HG03039 (cell line): ENCODE measurements around the gene LRRC28.
A peak's percentile ranks its signal among the peaks of the same experiment; 100 is the strongest.

Experiments
- ATAC-seq: cut with Tn5 transposase; IDR thresholded peaks from one replicate; pipeline ENCODE4 v1.9.1; 2021; ENCODE audit warnings: mild to moderate bottlenecking, moderate library complexity; ENCODE audit not compliant: unreplicated experiment

Gene LRRC28

DNA sequence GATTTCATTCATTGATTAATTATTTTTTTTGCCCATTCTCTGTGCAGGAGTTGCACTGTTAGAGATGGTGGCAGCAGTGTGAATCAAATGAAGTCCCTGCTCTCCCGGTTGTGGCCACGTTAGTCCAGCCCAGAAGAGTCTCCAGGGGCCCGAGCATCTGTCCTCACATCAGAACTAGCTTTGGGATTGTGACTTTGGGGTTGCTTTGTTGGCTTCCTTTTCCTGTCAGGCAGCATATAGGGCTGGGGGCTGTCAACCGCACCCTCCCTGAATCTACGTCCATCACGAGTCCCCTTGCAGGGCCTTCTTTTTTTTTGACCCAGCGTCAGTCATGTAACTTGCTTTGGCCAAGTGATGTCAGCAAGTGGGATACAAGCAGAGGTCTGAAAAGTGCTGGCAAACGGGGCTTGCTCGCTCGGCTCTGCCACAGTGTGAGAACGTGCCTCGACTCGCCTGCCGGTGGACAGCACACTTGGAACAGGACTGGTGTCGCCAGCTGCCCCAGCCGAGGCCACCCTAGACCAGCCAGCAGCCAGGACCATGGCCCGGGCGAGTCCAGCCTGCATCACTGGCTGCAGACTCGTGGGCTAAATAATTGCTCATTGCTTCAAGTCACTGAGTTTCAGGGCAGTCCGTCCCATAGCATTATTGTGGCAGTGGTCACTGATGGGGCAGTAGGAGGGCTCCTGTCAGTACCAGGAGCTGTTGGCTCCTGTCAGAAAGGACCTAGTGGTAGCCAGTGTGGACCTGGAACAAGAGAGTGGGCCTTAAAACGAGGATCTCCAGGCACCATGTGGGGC, 162.9 kb downstream of the LRRC28 start:
- ATAC-seq, result no peak

DNA sequence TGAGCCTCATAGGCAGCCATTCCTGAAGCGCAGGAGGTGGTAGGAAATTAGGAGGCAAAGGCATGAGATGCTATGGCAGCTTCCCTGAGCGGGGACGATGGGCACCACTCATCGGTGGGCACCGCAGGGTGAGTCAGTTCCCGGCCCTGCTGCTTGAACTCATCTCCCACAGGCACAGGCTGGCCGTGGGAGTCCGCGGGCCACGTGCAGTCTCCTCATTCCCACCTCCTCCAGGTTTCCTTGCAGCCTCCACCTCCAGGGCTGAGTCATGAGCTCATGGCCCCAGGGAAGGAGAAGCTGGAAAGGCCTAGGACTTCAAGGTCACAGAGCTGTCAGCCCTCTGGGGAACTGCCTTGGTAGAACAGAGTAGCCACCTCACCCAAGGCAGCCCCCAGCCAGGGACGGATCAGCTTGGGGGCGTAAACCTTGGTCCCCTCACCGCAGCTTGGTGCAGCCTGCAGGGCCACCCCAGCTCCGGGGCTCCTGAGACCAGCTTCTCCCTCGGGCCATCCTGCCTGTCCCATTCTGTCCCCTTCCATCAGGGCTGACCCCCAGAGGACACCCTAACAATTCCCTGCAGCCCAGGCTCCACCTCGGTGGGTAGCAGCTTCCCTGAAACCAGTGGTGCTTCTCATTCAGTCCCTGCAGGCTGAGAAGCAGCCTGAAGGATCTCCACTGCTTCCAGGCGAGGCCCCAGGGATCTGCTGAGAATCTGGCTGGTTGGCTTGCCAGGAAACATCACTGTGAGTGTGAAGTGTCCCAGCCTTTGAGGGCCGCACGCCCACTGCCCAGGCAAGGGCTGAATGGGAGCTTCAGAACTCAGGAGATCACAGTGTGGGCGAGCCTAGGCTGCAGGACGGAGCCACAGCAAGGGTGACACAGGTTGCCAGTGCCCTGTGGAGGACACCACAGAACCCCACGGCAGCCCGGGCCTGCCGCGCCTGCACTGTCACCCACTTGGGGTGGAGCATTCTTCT, 163.8 kb downstream of the LRRC28 start:
- no peak for ATAC-seq

DNA sequence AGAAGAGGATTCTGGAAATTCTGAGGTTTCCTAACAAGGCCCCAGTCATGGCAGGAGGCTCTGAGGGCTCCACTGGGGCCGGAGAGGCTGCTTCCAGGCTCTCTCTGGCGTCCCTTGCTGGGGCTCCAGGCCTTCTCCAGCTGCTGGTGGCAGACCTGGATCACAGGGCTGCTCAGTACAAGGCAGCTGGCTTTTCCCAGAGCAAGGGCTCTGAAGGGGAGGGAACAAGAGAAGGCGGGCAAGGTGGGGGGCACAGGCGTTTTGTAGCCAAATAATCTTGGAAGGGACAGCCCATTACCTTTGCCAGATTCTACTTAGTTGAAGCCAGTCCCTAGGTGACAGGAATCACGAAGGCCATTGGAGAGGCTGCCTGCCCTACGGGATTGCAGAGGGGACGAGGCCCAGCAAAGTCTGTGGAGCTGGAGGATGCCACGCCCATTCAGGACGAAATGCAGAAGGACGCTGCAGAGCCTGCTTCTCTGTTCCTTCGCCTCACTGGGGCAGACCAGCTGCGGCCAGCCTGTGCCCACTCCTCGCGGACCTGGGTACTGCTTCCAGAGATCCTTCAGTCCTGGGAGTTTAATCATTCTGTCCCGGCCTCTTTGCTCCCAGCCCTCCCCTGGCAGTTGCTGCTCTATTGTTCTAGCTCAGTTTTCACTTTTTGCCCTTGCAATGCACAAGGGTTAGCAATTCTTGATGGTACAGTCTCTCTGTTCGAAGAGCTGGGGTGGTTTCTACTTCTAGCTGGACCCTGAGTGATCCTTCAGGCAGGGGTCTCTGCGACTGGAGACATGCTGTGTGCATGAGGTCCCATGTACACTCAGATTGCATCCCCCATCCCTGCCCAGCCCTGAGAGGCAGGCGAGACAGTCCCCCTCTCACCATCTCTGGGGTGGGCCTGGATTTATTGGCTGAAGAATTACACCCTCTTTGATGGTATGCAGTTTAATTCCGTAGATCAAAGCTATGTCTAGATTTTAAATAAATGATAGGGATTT, 165.2 kb downstream of the LRRC28 start:
- no peak for ATAC-seq

DNA sequence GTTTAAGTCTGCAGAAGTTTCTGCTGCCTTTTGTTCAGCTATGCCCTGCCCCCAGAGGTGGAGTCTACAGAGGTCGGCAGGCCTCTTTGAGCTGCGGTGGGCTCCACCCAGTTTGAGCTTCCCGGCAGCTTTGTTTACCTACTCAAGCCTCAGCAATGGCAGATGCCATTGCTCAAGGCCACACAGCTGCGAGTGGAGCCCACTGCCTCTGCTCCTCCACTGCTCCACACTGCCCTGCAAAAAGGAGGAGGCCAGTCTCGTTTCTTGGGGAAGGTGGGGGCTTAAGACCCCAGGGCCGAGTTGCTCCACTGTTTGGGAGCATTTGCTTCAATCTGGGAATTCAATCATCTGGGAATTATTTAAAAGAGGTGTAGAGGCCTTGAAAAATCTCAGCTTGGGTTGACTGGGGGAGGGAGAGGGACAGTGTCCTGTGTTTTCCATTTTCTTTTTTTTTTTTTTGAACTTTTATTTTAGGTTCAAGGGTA, 169.9 kb downstream of the LRRC28 start:
- no peak for ATAC-seq

DNA sequence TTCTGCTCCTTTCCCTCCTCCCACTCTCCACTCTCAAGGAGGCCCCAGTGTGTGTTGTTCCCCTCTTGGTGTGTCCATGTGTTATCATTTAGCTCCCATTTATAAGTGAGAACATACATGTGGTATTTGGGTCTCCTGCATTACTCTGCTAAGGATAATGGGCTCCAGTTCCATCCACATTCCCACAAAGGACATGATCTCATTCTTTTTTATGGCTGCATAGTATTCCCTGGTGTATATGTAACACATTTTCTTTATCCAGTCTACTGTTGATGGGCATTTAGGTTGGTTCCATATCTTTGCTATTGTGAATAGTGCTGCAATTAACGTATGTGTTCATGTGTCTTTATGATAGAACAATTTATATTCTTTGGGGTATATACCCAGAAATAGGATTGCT, 170.5 kb downstream of the LRRC28 start:
- no peak for ATAC-seq

DNA sequence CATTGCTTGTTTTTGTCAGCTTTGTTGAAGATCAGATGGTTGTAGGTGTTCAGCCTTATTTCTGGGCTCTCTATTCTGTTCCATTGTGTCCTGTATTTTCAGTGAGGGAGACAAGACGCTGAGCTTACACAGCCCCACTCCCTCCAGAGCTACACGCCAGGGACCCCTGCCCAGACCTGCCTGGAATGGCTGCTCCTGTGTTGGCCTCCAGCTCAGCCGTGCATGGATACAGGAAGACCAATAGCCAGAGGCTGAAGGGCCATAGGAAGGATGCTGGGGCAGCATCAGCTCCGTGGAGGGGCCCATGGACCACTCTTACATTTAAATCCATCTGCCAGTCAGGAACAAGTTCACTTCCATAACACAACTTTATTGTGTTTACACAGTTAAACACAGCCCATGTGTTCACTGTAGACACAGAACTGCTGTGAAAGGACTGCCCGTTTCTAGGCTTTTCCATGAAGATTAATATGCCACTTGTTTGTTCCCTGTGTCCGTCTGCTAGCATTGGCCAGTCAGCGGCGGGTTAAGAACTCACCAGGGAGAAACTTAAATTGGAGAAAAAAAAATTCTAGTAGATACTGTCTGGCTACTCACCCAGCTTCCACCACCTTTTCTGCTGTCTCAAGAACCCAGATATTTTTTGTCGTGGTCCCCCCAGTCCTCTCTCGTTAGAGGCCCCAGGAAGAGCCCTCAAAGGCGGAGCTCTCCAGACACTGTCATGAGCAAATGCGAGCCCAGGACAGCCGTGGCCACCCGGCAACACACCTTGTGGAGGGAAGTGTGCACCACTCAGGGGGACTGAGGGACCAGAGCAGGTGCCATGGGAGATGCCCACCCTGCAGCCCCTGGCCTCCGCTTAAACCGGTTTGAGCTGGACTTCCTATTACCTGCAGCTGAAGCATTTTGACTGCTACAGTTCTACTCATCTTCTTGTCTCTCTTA, 172.2 kb downstream of the LRRC28 start:
- ATAC-seq, result no peak

DNA sequence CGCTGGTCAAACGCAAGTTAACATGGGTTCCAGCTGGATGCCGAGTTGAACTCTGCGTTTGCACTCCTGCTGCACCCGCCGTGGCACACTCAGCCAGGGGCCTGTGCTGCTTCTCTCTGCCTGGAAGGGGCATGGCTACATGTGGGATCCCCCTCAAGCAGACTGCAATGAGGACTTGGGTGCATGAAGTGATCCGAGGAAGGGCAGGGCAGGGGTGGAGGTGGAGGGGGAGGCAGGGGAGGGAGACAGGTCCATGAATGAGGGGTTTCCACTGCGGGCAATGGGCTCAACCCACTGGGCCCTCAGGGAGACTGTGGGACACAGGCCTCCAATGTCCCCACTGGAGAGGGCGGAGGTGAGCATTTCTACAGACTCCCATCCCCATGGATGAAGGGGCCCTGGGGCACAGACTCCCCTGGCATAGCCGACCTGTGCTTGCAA, 172.9 kb downstream of the LRRC28 start:
- no peak for ATAC-seq

DNA sequence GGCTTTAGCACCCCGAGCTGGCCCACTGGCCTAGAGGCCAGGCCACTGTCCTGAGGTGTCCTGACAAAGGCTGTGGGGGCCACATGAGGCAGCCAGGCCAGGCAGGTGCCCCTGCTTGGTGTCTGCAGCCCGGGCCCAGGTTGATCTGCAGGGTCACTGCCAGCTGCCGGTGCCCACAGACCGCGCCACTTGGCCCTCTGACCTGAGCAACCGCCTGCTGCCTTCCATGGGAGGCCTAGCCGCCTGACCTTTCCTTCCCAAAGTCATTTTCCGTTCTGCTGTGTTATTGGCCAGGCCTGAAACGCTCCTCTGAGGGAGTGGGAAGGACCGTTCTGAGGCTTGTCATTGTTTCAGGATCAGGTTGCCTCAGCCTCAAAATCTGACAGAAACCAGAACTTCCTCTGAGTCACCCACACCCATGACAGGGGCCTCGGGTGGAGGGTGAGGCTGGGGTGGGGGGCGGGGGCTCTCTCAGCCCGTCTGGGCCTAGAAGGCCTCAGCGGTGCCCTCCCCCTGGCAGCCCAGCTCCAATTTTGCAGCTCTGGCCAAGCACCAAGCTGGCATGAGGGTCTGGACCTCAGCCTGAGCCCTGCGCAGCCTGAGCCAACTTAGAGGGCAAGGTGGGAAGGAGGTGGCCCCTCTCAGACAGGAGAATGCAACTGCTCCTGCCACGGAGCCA, 173.8 kb downstream of the LRRC28 start:
- peak; percentile 89 for ATAC-seq

DNA sequence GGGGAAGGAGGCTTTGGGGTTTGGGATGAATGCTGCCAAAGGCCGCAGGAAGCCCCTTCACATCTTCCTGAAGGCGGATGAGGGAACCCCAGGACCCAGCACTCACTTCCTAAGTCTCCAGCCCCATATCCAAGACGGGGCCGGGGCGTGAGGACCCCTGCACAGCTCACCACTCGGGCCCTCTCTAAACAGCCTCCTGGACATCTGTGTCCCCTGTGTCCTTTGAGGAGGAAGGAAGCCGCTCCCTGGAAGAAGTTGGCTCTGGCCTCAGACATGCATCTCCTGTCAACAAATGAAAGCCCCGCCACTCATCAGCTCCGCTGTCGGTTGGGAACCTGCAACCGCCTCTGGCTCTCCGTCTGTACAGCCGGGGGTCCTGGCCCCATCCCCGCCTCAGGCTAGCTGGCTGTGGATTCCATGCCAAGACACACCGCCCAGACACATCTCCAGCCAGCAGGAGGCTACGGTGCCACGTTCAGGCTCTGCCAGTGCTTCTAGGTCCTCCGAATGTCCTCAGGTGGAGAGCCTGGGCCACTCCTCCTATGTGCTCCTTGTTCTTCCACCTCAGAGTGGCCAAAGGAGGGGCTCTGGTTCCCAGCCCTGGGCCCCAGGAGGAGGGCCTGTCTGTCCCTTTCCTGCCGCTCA, 174.5 kb downstream of the LRRC28 start:
- no peak for ATAC-seq

DNA sequence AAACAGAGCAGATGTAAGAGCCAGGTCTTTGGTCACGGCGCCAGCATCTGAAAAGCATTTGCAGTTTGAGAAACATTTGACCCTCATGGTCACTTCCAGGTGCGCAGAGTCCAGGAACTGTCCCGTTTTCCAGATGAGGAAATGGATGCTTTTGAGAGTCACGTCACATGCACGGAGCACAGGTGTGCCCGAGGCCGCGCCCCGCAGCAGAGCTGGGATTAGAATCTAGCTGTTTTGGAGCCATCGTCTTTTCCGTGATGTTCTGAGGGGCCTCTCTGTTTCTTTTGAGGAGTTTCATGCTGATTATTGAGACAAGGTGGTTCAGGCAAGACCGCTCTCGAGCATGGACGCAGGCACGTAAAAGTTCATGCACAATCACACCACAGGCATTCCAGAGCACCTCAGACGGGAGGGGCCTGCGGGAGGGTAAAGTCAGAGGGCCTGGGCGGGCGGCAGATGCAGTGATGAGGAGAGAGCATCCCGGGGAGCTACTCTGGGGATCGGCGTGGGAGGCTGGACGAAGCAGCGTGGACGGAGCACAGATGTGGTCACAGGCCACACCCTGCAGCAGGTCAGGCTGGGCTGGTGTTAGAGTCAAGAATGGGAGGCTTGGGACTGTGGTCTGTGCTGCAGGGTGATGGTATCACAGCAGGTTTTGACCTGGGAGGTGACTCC, 175.3 kb downstream of the LRRC28 start:
- no peak for ATAC-seq

DNA sequence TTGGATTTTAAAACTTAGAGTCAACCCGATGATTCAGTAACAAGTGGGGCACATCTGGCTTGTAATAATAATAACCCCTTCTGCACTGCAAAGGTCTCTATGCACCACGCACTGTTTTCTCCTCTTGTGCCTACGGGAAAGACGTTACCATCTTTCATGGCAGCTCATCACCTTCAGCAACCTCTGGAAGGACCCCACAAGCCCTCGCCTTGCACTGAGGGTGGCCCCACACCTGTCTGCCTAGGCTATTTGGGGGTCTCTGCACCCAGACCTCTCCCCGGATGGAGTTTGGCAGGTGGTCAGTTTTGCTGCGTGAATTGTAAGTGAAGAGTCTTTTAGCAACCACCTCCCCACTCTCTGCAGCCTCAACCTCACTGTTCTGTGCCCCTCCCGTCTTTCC, 175.9 kb downstream of the LRRC28 start:
- ATAC-seq, result no peak

DNA sequence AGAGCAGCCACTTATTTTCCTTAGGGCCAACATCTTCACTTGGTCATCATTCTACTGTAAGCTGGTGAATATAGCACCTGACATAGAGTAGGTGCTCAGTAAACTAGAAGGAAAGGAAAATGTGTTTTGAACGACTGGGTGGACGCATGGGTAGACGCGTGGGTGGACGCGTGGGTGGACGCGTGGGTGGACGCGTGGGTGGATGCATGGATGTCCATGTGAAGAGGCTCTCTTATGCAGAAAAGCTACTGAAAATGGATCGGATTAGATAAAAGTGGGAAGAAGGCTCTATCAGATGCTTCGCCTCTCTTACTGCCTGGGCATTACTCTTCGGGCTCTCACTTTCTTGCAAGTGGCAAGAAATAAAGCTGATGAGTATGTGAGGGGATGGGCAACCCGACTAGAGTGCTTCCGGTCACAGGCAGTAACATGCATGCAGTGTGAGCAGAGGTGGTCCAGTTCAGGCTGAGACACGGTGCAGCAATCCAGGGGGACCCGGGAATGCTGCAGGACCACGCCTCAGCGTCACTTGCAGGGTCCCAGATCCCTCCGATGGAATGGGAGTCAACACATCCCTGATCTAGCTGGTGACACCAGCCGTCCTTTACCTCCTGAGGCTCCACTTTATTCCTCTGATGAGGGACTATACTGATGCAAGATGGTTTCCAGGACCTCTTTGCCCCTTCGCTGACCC, 176.5 kb downstream of the LRRC28 start:
- ATAC-seq, result no peak

DNA sequence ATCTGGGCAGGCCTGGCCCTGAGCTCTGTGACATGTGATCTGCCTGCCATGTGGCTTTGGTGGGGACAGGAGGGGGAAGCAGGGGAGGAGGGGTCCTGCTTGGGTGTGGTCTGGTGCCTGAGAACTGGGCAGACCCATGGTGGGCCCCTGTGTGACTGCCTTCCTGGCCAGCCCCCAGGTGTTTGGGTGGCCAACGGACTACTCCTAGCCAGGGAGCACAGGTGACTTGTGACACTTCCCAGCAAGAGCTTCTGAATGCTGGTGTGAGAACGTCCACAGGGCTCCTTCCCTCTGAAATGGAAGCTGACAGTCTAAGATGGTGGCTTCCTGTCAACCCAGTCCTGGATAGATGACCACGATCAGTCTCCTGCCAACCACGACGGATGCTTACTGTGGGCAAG, 178.4 kb downstream of the LRRC28 start:
- no peak for ATAC-seq

DNA sequence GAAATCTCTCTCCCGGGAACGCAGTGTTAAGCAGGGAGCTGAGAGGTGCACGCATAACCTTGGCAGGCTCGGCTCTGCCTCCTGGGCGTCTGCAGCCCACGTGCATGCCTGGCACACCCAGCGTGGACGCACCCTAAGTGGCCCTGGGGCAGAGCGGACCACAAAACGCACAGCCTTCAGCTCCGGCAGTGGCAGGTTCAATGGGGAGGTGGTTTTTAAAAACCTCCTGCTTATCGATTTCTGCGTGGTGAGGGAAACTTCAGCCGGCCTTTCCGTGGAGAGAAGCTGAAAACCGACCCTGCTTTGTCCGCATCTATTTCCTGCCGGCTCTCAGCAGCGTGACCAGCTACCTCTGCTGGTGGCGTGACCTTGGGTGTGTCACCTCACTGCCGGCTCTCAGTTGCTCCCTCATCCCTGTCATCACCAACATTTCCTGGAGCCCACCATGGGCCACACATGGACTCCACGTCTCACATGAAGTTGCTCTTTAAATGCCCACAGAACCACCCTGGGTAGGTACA, 179.7 kb downstream of the LRRC28 start:
- ATAC-seq, result no peak

DNA sequence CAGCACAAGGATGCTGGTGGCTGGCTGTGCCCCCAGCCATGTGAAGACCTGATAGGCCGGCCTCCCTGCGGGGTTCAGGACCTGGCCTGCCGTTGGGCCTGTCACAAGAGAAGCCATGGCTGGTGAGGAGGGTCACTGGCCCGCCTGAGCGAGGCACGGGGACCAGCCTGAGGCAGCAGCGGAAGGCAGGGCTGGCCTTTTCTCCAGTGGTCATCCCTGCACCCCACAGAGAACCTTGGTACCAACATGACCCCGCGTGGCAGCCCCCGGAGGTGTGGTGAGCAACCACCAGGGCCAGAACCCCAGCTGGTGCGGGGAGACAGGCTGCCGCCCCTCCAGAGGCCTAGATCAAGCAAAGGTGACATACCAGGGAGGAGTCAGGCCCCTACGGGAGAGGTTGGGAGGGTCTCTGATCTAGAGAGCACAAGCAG, 180.4 kb downstream of the LRRC28 start:
- ATAC-seq, result no peak

DNA sequence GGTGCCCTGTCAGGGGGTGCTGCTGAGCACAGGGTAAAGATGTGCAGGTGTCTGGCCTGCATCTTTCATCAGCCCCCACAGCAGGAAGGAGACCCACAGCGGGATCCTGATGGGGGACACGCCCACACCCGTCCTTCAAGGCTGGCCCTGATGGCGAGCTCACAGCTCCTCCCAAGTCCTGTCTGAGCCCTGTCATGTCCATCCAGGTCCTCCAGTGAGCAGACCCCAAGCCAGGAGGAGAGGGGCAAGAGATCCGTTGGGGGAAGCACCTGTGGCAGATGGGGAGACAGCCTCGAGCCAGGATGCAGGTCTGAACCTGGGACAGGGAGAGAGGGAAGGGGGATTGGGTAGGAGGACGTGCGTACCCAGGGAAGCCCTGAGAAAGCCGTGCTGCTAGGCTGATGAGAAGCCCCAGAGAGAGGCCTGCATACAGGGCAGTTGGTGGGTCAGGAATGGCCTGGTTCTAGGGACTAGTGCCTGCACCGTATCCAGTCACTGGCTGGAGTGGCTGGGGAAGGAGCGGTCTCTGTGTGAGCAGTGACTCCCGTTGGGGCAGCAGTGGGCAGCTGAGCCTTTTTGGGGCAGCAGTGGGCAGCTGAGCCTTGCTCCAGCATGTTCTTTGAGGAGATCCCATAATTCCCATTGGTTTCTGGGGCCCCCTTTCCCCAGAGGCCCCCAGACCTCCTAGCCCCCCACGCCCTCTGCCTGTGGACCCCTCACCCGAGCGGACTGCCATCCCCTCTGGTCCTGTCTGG, 181.2 kb downstream of the LRRC28 start:
- no peak for ATAC-seq
